ENCODE measurements around the gene ASCC3. TPM values are rescaled to one million over a fixed set of nuclear protein-coding genes. Genes with fewer than 3 reads are reported as not detected.

The ASCC3 gene
- total RNA-seq, 4 donors from 2014 or later: 20.5 to 33.9 (median 26.9) TPM

DNA sequence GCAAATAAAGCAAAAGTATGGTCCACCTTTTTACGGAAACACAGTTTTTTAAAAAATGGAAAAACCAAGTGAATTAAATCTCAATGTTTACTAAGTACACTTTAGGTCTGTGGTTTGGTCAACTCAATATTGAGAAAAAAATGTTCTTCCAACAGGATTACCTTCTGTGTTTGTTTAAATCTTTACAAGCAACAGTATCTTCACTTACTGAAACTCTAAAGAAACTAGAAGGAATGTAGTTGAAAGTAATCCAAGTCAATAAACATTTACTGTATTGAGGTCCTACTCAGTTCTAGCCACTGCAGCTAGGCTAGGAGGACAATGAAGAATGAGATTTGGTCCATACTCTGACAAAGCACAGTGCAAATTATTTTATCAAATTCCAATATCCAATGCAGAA, 80.1 kb downstream of the ASCC3 start:
- no peak overlapping the region for H3K4me3 ChIP-seq
- TF ChIP-seq EP300 (IDR thresholded peaks at IDR 0.05) (no peak), POLR2A (IDR thresholded peaks at IDR 0.05) (no peak)
- TF ChIP-seq, protein P1, sequence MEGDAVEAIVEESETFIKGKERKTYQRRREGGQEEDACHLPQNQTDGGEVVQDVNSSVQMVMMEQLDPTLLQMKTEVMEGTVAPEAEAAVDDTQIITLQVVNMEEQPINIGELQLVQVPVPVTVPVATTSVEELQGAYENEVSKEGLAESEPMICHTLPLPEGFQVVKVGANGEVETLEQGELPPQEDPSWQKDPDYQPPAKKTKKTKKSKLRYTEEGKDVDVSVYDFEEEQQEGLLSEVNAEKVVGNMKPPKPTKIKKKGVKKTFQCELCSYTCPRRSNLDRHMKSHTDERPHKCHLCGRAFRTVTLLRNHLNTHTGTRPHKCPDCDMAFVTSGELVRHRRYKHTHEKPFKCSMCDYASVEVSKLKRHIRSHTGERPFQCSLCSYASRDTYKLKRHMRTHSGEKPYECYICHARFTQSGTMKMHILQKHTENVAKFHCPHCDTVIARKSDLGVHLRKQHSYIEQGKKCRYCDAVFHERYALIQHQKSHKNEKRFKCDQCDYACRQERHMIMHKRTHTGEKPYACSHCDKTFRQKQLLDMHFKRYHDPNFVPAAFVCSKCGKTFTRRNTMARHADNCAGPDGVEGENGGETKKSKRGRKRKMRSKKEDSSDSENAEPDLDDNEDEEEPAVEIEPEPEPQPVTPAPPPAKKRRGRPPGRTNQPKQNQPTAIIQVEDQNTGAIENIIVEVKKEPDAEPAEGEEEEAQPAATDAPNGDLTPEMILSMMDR (IDR thresholded peaks at IDR 0.05): no peak
- H3K4me1 ChIP-seq: no peaks in the 10 kb centered on the region
- H3K27me3 ChIP-seq: no peaks in the 10 kb centered on the region
- no peak for DNase-seq (ENCODE audit: low spot score in 2 of 2)
- 98 to 100% methylated on average over 1 of the region's 1 CpG for whole genome bisulfite sequencing, 2 donors
- H3K27ac ChIP-seq: no peak overlapping the region
- H3K36me3 ChIP-seq: peaks cover 0 to 41% (median 4%) of the 10 kb centered on the region in 3 donors
- H3K9me3 ChIP-seq: no peaks in the 10 kb centered on the region

DNA sequence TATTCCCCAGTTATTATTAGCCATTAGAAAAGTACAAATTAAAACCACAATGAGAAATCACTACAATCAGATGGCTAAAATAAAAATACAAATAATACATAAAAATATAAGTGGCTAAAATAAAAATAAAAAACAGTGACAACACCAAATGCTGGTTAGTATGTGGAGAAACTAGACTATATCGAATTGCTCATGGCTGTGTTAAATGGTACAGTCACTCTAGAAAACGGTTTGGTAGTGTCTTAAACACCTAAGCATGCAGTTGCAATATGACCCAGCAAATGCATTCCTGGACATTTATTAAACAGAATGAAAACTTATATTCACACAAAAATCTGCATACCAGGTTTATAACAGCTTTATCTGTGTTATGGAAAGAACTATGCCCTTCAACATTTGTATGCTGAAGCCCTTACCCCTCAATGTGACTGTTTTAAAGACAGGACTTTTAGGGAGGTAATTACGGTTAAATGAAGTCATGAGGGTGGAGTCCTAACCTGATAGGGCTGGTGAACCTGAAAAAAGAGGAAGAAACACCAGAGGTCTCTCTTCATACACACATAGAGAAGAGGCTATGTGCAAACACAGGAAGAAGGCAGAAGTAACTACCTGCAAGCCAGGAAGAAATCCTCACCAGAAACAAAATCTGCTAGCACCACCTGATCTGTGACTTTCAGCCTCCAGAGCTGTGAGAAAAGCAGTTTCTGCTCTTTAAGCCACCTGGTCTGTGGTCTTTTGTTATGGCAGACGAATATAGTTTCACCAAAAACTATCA, 84.9 kb downstream of the ASCC3 start:
- H3K9me3 ChIP-seq: no peaks in the 10 kb centered on the region
- H3K27me3 ChIP-seq: no peaks in the 10 kb centered on the region
- no peak overlapping the region for H3K4me3 ChIP-seq
- no peak overlapping the region for H3K27ac ChIP-seq
- no peaks in the 10 kb centered on the region for H3K4me1 ChIP-seq
- no peak for DNase-seq (ENCODE audit: low spot score in 2 of 2)
- WGBS, 2 donors: 94% methylated on average over 4 of the region's 4 CpGs
- TF ChIP-seq, protein P1 (IDR thresholded peaks at IDR 0.05): no peak
- TF ChIP-seq EP300 (IDR thresholded peaks at IDR 0.05): no peak
- TF ChIP-seq POLR2A (IDR thresholded peaks at IDR 0.05): no peak
- H3K36me3 ChIP-seq: peaks cover 0 to 16% (median 0%) of the 10 kb centered on the region in 3 donors

DNA sequence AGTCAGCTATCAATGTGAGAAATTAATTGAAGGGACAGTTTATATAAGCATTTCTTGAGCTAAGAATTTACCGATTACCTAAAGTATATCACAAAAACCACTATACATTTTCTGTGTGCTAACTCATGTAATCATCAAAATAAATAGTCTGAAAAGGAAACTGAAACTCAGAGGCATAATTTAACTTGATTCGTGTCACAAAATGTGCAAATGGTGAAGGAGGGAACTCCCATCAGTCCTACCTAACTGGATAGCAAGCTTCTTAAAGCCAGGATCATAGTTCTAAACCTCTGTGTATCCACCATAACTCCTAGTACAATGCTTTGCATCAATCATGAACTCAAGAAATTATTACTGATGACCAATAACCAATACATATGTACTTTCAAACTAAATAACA, 91.0 kb downstream of the ASCC3 start:
- Histone ChIP-seq H3K27me3 (no peaks in the 10 kb centered on the region), H3K27ac (no peak overlapping the region), H3K4me1 (no peaks in the 10 kb centered on the region), H3K4me3 (no peak overlapping the region), H3K9me3 (no peaks in the 10 kb centered on the region), H3K36me3 (peaks cover 0 to 13% (median 0%) of the 10 kb centered on the region in 3 donors)
- 90 to 97% methylated on average over 2 of the region's 2 CpGs for WGBS, 2 donors
- TF ChIP-seq POLR2A (IDR thresholded peaks at IDR 0.05) (no peak), EP300 (IDR thresholded peaks at IDR 0.05) (no peak)
- TF ChIP-seq, protein P1 (IDR thresholded peaks at IDR 0.05): no peak
- no peak for DNase-seq (ENCODE audit: low spot score in 2 of 2)

DNA sequence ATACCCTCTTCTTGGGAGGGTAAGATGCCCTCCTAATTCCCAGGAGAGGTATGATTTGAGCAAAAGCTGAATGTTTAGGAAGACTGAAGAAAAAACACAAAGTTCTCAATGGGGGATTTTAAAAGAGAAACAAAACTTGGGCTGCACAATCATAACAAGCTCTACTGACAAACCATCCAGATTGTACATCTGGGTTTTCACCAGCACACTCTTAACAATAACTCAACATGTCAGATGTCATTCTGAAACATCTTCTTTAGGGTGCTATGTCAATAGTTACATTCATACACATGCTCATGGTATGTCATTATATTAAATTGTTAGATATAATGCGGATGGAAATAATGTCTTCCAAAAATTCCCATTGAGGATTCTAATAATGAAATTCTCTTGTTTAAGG, 95.1 kb downstream of the ASCC3 start:
- Histone ChIP-seq H3K27ac (no peak overlapping the region), H3K27me3 (no peaks in the 10 kb centered on the region), H3K9me3 (no peaks in the 10 kb centered on the region), H3K4me3 (no peak overlapping the region), H3K4me1 (no peaks in the 10 kb centered on the region), H3K36me3 (peaks cover 0 to 13% (median 0%) of the 10 kb centered on the region in 3 donors)
- no peak for DNase-seq (ENCODE audit: low spot score in 2 of 2)
- TF ChIP-seq EP300 (IDR thresholded peaks at IDR 0.05): no peak
- TF ChIP-seq, protein P1 (IDR thresholded peaks at IDR 0.05): no peak
- TF ChIP-seq POLR2A (IDR thresholded peaks at IDR 0.05): no peak
- WGBS, 2 donors: 88 to 89% methylated on average over 1 of the region's 1 CpG

DNA sequence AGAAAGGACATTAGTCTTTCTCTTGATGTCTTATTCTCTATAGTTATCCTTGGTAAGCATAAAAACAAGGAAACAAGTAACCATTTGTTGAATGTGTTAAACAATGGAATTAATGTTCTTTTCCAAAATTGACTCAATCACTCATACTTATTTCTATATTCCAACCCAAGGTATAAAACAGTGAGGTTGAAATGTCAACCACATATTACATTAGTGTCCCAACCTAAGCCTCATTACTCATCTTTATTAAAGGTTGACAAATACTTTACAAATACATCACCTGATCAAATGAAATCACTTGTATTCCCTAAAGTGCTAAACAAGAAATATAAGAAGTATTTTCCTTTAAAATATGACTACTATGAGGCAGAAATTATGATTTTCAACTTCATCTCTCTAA, 100.5 kb downstream of the ASCC3 start:
- Histone ChIP-seq H3K9me3 (no peaks in the 10 kb centered on the region), H3K27me3 (no peaks in the 10 kb centered on the region), H3K27ac (no peak overlapping the region), H3K4me3 (no peak overlapping the region), H3K4me1 (no peaks in the 10 kb centered on the region), H3K36me3 (no peaks in the 10 kb centered on the region)
- TF ChIP-seq, protein P1 (IDR thresholded peaks at IDR 0.05): no peak
- TF ChIP-seq EP300 (IDR thresholded peaks at IDR 0.05) (no peak), POLR2A (IDR thresholded peaks at IDR 0.05) (no peak)
- DNase-seq (ENCODE audit: low spot score in 2 of 2): no peak

All from tibial nerve (tissue), 4 donors.